ENCODE data around the gene PFKFB2.

The PFKFB2 gene

DNA sequence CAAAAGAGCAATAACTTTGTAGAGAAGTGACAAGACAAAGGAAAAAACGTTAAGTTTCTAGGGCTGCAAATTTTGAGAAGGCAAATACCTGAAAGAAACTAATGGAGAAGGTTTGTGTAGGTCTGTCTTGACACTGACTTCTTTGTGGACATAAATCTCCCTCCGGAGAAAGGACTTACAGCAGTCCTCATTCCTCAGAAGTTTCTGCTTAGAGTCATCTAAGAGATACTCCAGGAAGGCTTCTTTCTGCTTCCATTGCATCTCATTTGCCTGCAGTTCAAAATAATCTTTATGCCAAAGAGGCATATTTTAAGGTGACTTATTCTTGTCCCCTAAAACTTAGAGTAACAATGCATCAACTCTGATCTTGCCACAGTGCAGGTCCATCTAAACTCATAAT is 31.2 kb downstream of the PFKFB2 start:
- Histone ChIP-seq H3K4me3 (replicated peaks; ENCODE audit: insufficient read depth, low read length) (no peak overlapping the region), H3K27me3 (ENCODE audit: insufficient read depth, poor library complexity, severe bottlenecking) (no peaks in the 10 kb centered on the region), H3K27ac (replicated peaks) (no peak overlapping the region)
- TF ChIP-seq GABPA (IDR thresholded peaks at IDR 0.05; ENCODE audit: low read depth): no peak
- TF ChIP-seq SPI1 (IDR thresholded peaks at IDR 0.05; ENCODE audit: borderline replicate concordance, low read depth): no peak
- DNase-seq (ENCODE audit: low read depth in 1 of 2, low spot score in 1 of 2): no peak

DNA sequence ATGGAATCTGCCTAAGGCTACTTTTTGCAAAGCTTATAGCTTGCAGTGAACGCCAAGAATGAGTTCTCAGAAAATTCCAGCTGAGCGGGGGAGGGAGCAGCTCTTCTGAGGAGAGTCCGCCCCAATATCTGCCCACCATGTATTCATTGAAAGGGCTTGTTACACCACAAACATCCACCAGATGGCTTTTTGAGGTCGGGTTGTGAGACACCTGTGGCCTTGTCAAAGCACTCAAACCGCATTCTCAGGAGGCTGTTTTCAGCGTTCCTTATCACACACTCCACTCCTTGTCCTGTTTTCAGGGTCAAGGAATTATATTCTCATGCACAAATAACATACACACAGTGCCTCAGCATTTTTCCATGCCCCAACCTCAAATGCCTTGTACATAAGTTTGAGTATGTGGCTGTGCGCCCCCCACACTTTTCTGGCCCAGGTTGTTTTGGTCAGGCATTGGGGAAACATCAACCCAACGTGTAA is 31.7 kb downstream of the PFKFB2 start:
- DNase-seq (ENCODE audit: low read depth in 1 of 2, low spot score in 1 of 2): peak; percentile 13 to 69
- TF ChIP-seq, protein P1, sequence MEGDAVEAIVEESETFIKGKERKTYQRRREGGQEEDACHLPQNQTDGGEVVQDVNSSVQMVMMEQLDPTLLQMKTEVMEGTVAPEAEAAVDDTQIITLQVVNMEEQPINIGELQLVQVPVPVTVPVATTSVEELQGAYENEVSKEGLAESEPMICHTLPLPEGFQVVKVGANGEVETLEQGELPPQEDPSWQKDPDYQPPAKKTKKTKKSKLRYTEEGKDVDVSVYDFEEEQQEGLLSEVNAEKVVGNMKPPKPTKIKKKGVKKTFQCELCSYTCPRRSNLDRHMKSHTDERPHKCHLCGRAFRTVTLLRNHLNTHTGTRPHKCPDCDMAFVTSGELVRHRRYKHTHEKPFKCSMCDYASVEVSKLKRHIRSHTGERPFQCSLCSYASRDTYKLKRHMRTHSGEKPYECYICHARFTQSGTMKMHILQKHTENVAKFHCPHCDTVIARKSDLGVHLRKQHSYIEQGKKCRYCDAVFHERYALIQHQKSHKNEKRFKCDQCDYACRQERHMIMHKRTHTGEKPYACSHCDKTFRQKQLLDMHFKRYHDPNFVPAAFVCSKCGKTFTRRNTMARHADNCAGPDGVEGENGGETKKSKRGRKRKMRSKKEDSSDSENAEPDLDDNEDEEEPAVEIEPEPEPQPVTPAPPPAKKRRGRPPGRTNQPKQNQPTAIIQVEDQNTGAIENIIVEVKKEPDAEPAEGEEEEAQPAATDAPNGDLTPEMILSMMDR (IDR thresholded peaks at IDR 0.05; ENCODE audit: insufficient read depth, low read length): peak; percentile 14
- TF ChIP-seq, protein P2, sequence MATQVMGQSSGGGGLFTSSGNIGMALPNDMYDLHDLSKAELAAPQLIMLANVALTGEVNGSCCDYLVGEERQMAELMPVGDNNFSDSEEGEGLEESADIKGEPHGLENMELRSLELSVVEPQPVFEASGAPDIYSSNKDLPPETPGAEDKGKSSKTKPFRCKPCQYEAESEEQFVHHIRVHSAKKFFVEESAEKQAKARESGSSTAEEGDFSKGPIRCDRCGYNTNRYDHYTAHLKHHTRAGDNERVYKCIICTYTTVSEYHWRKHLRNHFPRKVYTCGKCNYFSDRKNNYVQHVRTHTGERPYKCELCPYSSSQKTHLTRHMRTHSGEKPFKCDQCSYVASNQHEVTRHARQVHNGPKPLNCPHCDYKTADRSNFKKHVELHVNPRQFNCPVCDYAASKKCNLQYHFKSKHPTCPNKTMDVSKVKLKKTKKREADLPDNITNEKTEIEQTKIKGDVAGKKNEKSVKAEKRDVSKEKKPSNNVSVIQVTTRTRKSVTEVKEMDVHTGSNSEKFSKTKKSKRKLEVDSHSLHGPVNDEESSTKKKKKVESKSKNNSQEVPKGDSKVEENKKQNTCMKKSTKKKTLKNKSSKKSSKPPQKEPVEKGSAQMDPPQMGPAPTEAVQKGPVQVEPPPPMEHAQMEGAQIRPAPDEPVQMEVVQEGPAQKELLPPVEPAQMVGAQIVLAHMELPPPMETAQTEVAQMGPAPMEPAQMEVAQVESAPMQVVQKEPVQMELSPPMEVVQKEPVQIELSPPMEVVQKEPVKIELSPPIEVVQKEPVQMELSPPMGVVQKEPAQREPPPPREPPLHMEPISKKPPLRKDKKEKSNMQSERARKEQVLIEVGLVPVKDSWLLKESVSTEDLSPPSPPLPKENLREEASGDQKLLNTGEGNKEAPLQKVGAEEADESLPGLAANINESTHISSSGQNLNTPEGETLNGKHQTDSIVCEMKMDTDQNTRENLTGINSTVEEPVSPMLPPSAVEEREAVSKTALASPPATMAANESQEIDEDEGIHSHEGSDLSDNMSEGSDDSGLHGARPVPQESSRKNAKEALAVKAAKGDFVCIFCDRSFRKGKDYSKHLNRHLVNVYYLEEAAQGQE (IDR thresholded peaks at IDR 0.05; ENCODE audit: insufficient replicate concordance, low read depth): no peak
- Histone ChIP-seq H3K27ac (replicated peaks) (no peak overlapping the region), H3K4me3 (replicated peaks; ENCODE audit: insufficient read depth, low read length) (no peak overlapping the region), H3K27me3 (ENCODE audit: insufficient read depth, poor library complexity, severe bottlenecking) (no peaks in the 10 kb centered on the region)

DNA sequence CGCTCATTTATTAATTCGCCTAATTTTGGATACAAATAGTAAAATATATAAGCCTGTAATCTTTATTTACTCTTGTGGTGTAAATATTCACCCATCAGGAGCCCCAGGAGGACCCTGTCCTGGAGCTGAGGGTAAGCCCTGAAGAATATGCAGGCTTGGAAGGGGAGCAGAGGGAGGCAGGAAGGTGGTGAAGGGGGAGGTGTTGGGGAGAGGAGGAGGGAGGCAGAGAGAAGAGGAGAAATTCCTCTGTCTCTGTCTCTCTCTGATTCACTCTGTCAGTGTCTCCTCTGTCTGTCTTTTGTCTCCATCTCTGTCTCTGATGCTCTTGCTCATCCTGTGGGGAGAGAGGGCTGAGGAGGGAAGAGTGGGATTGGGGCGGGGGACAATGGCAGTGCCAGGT is 32.8 kb downstream of the PFKFB2 start:
- no peak overlapping the region for H3K27ac ChIP-seq (replicated peaks)
- no peaks in the 10 kb centered on the region for H3K27me3 ChIP-seq (ENCODE audit: insufficient read depth, poor library complexity, severe bottlenecking)
- no peak for DNase-seq (ENCODE audit: low read depth in 1 of 2, low spot score in 1 of 2)
- TF ChIP-seq, protein P2 (IDR thresholded peaks at IDR 0.05; ENCODE audit: insufficient replicate concordance, low read depth): no peak
- no peak for TF ChIP-seq SPI1 (IDR thresholded peaks at IDR 0.05; ENCODE audit: borderline replicate concordance, low read depth)
- TF ChIP-seq, protein P1 (IDR thresholded peaks at IDR 0.05; ENCODE audit: insufficient read depth, low read length): no peak
- TF ChIP-seq POLR2AphosphoS5 (IDR thresholded peaks at IDR 0.05; ENCODE audit: low read depth): no peak
- no peak for TF ChIP-seq GABPA (IDR thresholded peaks at IDR 0.05; ENCODE audit: low read depth)
- H3K4me3 ChIP-seq (replicated peaks; ENCODE audit: insufficient read depth, low read length): no peak overlapping the region

DNA sequence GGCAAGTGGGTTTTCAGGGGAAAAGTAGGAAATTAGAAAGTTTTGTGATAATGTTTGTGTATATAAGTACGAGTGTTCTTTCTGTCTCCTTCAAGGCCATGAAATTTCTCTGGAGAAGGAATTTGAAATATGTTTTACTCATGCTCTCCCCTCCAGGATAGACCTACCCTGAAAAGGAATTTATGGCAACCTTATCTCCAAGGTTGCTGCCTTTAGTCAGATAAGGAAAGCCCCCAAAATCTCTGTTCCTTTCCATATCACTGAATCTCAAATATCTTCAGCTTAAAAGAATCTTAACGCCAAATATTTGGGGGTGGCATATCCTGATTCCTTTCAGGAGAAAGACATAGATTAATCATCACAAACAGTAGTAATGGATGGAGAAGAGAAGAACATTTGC is 35.1 kb downstream of the PFKFB2 start:
- Histone ChIP-seq H3K4me3 (replicated peaks; ENCODE audit: insufficient read depth, low read length) (no peak overlapping the region), H3K27me3 (ENCODE audit: insufficient read depth, poor library complexity, severe bottlenecking) (no peaks in the 10 kb centered on the region), H3K27ac (replicated peaks) (no peak overlapping the region)
- DNase-seq (ENCODE audit: low read depth in 1 of 2, low spot score in 1 of 2): no peak
- TF ChIP-seq SPI1 (IDR thresholded peaks at IDR 0.05; ENCODE audit: borderline replicate concordance, low read depth) (no peak), GABPA (IDR thresholded peaks at IDR 0.05; ENCODE audit: low read depth) (no peak), POLR2AphosphoS5 (IDR thresholded peaks at IDR 0.05; ENCODE audit: low read depth) (no peak)
- TF ChIP-seq, protein P1 (IDR thresholded peaks at IDR 0.05; ENCODE audit: insufficient read depth, low read length): no peak
- TF ChIP-seq, protein P2 (IDR thresholded peaks at IDR 0.05; ENCODE audit: insufficient replicate concordance, low read depth): no peak

Measured in HL-60 (cell line).